HL-60/S4 (cell line): ENCODE results near the gene P3H3.

Experiments used
- in situ Hi-C: fragments of 300-500 bp; cut with MboI; formaldehyde crosslinking; loops from 2 replicates; pipeline ENCODE4 v1.14.3; 2022; ENCODE audit warnings: low sequenced_read_pairs

P3H3 gene

GRCh38 chr12:6796576-6796975 is 31.6 kb upstream of the P3H3 start:
- in situ Hi-C loops = no loop called here

- in situ Hi-C loops = no loop called here
Observed at GRCh38 chr12:6799147-6799546, 29.1 kb upstream of the P3H3 start.

GRCh38 chr12:6807170-6807569 is 21.0 kb upstream of the P3H3 start:
- in situ Hi-C loops = no loop called here

- in situ Hi-C loops = no loop called here
Observed at GRCh38 chr12:6809056-6809455, 19.2 kb upstream of the P3H3 start.

- in situ Hi-C loops = no loop called here
Observed at GRCh38 chr12:6810758-6811157, 17.4 kb upstream of the P3H3 start.

- in situ Hi-C loops = no loop called here
Observed at GRCh38 chr12:6813363-6813762, 14.8 kb upstream of the P3H3 start.

- in situ Hi-C loops = no loop called here
Observed at GRCh38 chr12:6816598-6816997, 11.6 kb upstream of the P3H3 start.

- in situ Hi-C loops = no loop called here
Observed at GRCh38 chr12:6817098-6817497, 11.1 kb upstream of the P3H3 start.

GRCh38 chr12:6817662-6818157 is 10.5 kb upstream of the P3H3 start:
- in situ Hi-C loops = no loop called here

- in situ Hi-C loops = no loop called here
Observed at GRCh38 chr12:6818222-6818621, 10.0 kb upstream of the P3H3 start.

GRCh38 chr12:6818645-6819044 is 9.6 kb upstream of the P3H3 start:
- in situ Hi-C loops = no loop called here

GRCh38 chr12:6819106-6820030 is 8.8 kb upstream of the P3H3 start:
- in situ Hi-C loops = no loop called here

- in situ Hi-C loops = no loop called here
Observed at GRCh38 chr12:6820166-6820565, 8.0 kb upstream of the P3H3 start.

- in situ Hi-C loops = no loop called here
Observed at GRCh38 chr12:6821591-6822425, 6.4 kb upstream of the P3H3 start, which contains the start of gene GPR162. TSS of gene GPR162 (plus strand) at chr12:6821821. CDS start at chr12:6823899, 2,078 bp downstream.

GRCh38 chr12:6822426-6823135 is 5.6 kb upstream of the P3H3 start:
- in situ Hi-C loops = no loop called here

GRCh38 chr12:6823182-6824084 is 4.8 kb upstream of the P3H3 start:
- in situ Hi-C loops = no loop called here

GRCh38 chr12:6824085-6824775 is 4.0 kb upstream of the P3H3 start:
- in situ Hi-C loops = no loop called here

- in situ Hi-C loops = loop anchor here (5.0 kb wide), 1 partner anchor 73 kb away; the partner anchor contains the start of gene MLF2
Observed at GRCh38 chr12:6824901-6825381, 3.3 kb upstream of the P3H3 start.
